PC-3 (cell line): ENCODE data around the gene TVP23C.

Experiments used
- CTCF ChIP-seq: fragments of 300-600 bp; sonication (generic); conservative IDR thresholded peaks from 2 replicates; pipeline ENCODE4 v1.5.1; 2017; ENCODE audit warnings: antibody characterized with exemption, low read depth, mild to moderate bottlenecking, low read length
- EZH2 ChIP-seq: fragments of 300-600 bp; sonication (generic); IDR thresholded peaks from one replicate; pipeline ENCODE4 v1.6.1; 2017; ENCODE audit warnings: antibody characterized with exemption, mild to moderate bottlenecking, low read length; ENCODE audit not compliant: unreplicated experiment

GRCh38 chr17:15478845-15479244, 84.4 kb downstream of the TVP23C start:
- TF ChIP-seq CTCF (no peak), EZH2 (no peak)
